ENCODE measurements around the gene TRAPPC3.

The TRAPPC3 gene

DNA sequence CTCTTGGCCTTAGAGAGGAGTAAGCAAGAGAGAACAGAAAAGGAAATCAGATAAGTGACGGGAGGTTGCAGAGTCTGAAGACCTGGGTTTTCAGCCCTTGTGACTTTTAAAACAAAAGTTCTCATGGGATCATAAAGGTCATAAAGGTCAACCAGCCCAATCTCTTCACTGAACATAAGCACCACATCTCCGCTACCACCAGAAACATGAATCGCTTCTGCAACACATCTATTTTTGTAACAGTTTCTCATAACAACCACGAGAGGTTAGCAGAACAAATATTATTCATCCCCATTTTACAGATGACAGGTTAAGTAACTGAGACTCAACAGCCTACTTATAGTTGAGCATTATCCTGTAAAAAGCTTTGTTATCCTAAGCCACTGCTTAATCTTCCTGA is 5.9 kb downstream of the TRAPPC3 start:
- no peak for TF ChIP-seq PKNOX1 (IDR thresholded peaks at IDR 0.05)
- TF ChIP-seq FOXK2 (IDR thresholded peaks at IDR 0.05) = no peak
- no peak for TF ChIP-seq ARNT (IDR thresholded peaks at IDR 0.05)
- TF ChIP-seq FOXM1 (IDR thresholded peaks at IDR 0.05; ENCODE audit: borderline replicate concordance) = no peak
- no peak for TF ChIP-seq BHLHE40 (IDR thresholded peaks at IDR 0.05; ENCODE audit: borderline replicate concordance)
- no peak for TF ChIP-seq FOXA1 (IDR thresholded peaks at IDR 0.05)
- no peak for TF ChIP-seq ZNF384 (IDR thresholded peaks at IDR 0.05)
- TF ChIP-seq SUZ12 (IDR thresholded peaks at IDR 0.05) = no peak
- TF ChIP-seq L3MBTL2 (conservative IDR thresholded peaks at IDR 0.05) = no peak
- no peak for TF ChIP-seq CTBP1 (IDR thresholded peaks at IDR 0.05; ENCODE audit: borderline replicate concordance)
- TF ChIP-seq SP1 (IDR thresholded peaks at IDR 0.05) = no peak
- no peak for TF ChIP-seq NFRKB (IDR thresholded peaks at IDR 0.05)
- no peak for TF ChIP-seq ELF4 (IDR thresholded peaks at IDR 0.05)
- no peak for TF ChIP-seq TARDBP (IDR thresholded peaks at IDR 0.05)
- TF ChIP-seq LEF1 (IDR thresholded peaks at IDR 0.05; ENCODE audit: borderline replicate concordance) = no peak
- no peak for TF ChIP-seq HDGF (IDR thresholded peaks at IDR 0.05; ENCODE audit: borderline replicate concordance)
- no peak for DNase-seq (ENCODE audit: extremely low spot score)
- CTCF ChIA-PET = no interaction called here
- POLR2A ChIA-PET = no interaction called here

GRCh38 chr1:36142121-36142520 is 7.2 kb downstream of the TRAPPC3 start:
- ChIA-PET POLR2A (no interaction called here), CTCF (no interaction called here)
- TF ChIP-seq NFRKB (IDR thresholded peaks at IDR 0.05) (no peak), FOXA1 (IDR thresholded peaks at IDR 0.05) (no peak), FOXK2 (IDR thresholded peaks at IDR 0.05) (no peak), BHLHE40 (IDR thresholded peaks at IDR 0.05; ENCODE audit: borderline replicate concordance) (no peak), LEF1 (IDR thresholded peaks at IDR 0.05; ENCODE audit: borderline replicate concordance) (no peak), SP1 (IDR thresholded peaks at IDR 0.05) (no peak), HDGF (IDR thresholded peaks at IDR 0.05; ENCODE audit: borderline replicate concordance) (no peak), SUZ12 (IDR thresholded peaks at IDR 0.05) (no peak), TARDBP (IDR thresholded peaks at IDR 0.05) (no peak)
- DNase-seq (ENCODE audit: extremely low spot score) = no peak

- ChIA-PET POLR2A (interaction anchor here (1.8 to 2.0 kb wide), 2 partner anchors 10 to 84 kb away, joined by 5 read pairs; partner anchors contain the start of genes THRAP3 and TRAPPC3), CTCF (interaction anchor here (2.6 kb wide), 1 partner anchor 10 kb away, joined by 7 read pairs; the partner anchor contains the start of gene TRAPPC3)
- no peak for DNase-seq (ENCODE audit: extremely low spot score)
- TF ChIP-seq PKNOX1 (IDR thresholded peaks at IDR 0.05) (no peak), CTBP1 (IDR thresholded peaks at IDR 0.05; ENCODE audit: borderline replicate concordance) (no peak), BHLHE40 (IDR thresholded peaks at IDR 0.05; ENCODE audit: borderline replicate concordance) (no peak)
Measured at GRCh38 chr1:36139521-36139920, 9.8 kb downstream of the TRAPPC3 start.

DNA sequence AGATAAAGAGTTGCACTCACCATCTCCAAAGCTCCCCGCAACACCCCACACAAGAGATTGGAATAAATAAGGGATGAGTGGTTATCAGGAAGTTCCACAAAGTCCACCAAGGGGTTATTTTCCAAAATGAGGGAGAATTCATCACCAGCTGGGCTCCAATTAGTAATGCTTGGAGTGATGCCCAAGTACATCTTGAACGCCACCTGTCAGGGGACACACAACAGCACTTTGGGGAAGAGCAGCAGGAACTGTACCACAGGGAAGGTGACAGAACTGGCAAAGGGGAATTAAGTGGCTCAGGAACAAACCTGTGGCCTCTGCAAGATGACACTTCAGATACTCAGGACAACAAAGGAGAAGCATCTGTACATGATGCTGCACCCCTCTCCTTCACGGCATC is 11.5 kb downstream of the TRAPPC3 start:
- ChIA-PET CTCF (interaction anchor here (0.8 kb wide), 1 partner anchor 390 kb away, joined by 3 read pairs; no protein-coding TSS in a partner anchor), POLR2A (no interaction called here)
- no peak for TF ChIP-seq PKNOX1 (IDR thresholded peaks at IDR 0.05)
- no peak for TF ChIP-seq SP1 (IDR thresholded peaks at IDR 0.05)
- TF ChIP-seq FOXM1 (IDR thresholded peaks at IDR 0.05; ENCODE audit: borderline replicate concordance) = no peak
- no peak for TF ChIP-seq CTBP1 (IDR thresholded peaks at IDR 0.05; ENCODE audit: borderline replicate concordance)
- TF ChIP-seq L3MBTL2 (conservative IDR thresholded peaks at IDR 0.05) = no peak
- TF ChIP-seq LEF1 (IDR thresholded peaks at IDR 0.05; ENCODE audit: borderline replicate concordance) = no peak
- TF ChIP-seq SUZ12 (IDR thresholded peaks at IDR 0.05) = no peak
- no peak for TF ChIP-seq BHLHE40 (IDR thresholded peaks at IDR 0.05; ENCODE audit: borderline replicate concordance)
- TF ChIP-seq NFRKB (IDR thresholded peaks at IDR 0.05) = no peak
- TF ChIP-seq ELF4 (IDR thresholded peaks at IDR 0.05) = no peak
- no peak for TF ChIP-seq HDGF (IDR thresholded peaks at IDR 0.05; ENCODE audit: borderline replicate concordance)
- TF ChIP-seq FOXK2 (IDR thresholded peaks at IDR 0.05) = no peak
- TF ChIP-seq FOXA1 (IDR thresholded peaks at IDR 0.05) = no peak
- TF ChIP-seq ARNT (IDR thresholded peaks at IDR 0.05) = no peak
- no peak for TF ChIP-seq ZNF384 (IDR thresholded peaks at IDR 0.05)
- no peak for TF ChIP-seq TARDBP (IDR thresholded peaks at IDR 0.05)
- no peak for DNase-seq (ENCODE audit: extremely low spot score)

DNA sequence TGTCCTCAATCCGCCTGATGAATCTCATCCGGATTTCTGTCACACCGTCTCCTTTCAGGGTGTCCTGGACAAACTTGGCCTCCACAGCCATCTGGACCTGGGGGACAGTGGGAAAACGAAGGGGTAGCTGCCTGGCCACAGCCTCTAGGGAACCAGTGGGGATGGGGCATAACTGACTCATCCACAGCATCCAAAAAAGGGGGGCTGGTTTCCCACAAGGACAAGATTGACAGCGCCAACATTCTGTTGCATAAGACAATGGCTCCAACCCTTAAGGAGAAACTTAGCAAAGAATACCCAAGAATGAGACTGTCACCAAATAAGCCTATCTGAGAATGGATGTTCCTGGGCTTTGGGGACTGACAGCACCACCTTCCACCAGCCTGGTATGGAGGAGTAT is 12.1 kb downstream of the TRAPPC3 start:
- ChIA-PET CTCF (interaction anchor here (0.8 to 3.3 kb wide), 2 partner anchors 36 to 390 kb away, joined by 3 to 26 read pairs; no protein-coding TSS in a partner anchor), POLR2A (no interaction called here)
- TF ChIP-seq FOXK2 (IDR thresholded peaks at IDR 0.05) (no peak), HDGF (IDR thresholded peaks at IDR 0.05; ENCODE audit: borderline replicate concordance) (no peak), ELF4 (IDR thresholded peaks at IDR 0.05) (no peak), NFRKB (IDR thresholded peaks at IDR 0.05) (no peak), FOXA1 (IDR thresholded peaks at IDR 0.05) (no peak), SP1 (IDR thresholded peaks at IDR 0.05) (no peak), PKNOX1 (IDR thresholded peaks at IDR 0.05) (no peak), SUZ12 (IDR thresholded peaks at IDR 0.05) (no peak), CTBP1 (IDR thresholded peaks at IDR 0.05; ENCODE audit: borderline replicate concordance) (no peak), ZNF384 (IDR thresholded peaks at IDR 0.05) (no peak), L3MBTL2 (conservative IDR thresholded peaks at IDR 0.05) (no peak), BHLHE40 (IDR thresholded peaks at IDR 0.05; ENCODE audit: borderline replicate concordance) (no peak), LEF1 (IDR thresholded peaks at IDR 0.05; ENCODE audit: borderline replicate concordance) (no peak)
- no peak for DNase-seq (ENCODE audit: extremely low spot score)
